Fibroblast of villous mesenchyme (primary cell): ENCODE data around the gene LCLAT1. TPM values are rescaled to one million over a fixed set of nuclear protein-coding genes. Genes with fewer than 3 reads are reported as not detected.
"Not testable (repeated sequence)": the region's sequence is repeated elsewhere in the genome, so short reads cannot be mapped to it uniquely, and the experiment has no call there.

Experiments used
- DNase-seq: peaks from one replicate; pipeline ENCODE4 v3.0.0-alpha.2; 2010; ENCODE audit warnings: low read depth
- H3K4me3 ChIP-seq: 2 replicates; pipeline ENCODE4 v1.5.1; 2011; ENCODE audit warnings: low read depth, mild to moderate bottlenecking, low read length
- total RNA-seq: library from RNA; depleted of rRNA; stranded (reverse); fragments of >200 nt; gene quantifications from 2 replicates; pipeline ENCODE4 v1.2.3, GENCODE V29; 2012
- TF ChIP-seq, protein P1 (sequence below): IDR thresholded peaks from 2 replicates; pipeline ENCODE4 v1.5.1; 2012; ENCODE audit warnings: low read depth, mild to moderate bottlenecking, low read length; ENCODE audit not compliant: insufficient read depth

The LCLAT1 gene
- total RNA-seq, 1 donor = 50.1 TPM

DNA sequence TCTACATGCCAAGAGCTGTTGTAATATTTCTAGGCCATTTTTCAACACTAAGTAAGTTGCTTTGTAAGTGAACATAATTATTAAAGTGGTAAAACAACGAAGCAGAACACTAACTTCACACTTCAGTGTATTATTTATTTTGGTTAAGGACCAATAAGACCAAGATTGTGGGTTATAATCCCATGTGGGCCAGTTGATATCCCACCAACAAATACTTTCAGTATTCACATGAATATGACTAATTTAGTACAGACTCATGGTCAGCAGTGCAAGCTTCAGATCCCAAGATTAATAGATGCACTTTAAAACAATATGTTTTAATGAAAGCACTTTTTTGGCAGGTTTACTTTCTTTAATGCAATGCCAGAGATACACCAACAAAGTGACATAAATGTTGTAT is 154.3 kb downstream of the LCLAT1 start:
- DNase-seq = no peak
- no peak overlapping the region for H3K4me3 ChIP-seq
- TF ChIP-seq, protein P1, sequence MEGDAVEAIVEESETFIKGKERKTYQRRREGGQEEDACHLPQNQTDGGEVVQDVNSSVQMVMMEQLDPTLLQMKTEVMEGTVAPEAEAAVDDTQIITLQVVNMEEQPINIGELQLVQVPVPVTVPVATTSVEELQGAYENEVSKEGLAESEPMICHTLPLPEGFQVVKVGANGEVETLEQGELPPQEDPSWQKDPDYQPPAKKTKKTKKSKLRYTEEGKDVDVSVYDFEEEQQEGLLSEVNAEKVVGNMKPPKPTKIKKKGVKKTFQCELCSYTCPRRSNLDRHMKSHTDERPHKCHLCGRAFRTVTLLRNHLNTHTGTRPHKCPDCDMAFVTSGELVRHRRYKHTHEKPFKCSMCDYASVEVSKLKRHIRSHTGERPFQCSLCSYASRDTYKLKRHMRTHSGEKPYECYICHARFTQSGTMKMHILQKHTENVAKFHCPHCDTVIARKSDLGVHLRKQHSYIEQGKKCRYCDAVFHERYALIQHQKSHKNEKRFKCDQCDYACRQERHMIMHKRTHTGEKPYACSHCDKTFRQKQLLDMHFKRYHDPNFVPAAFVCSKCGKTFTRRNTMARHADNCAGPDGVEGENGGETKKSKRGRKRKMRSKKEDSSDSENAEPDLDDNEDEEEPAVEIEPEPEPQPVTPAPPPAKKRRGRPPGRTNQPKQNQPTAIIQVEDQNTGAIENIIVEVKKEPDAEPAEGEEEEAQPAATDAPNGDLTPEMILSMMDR = no peak

DNA sequence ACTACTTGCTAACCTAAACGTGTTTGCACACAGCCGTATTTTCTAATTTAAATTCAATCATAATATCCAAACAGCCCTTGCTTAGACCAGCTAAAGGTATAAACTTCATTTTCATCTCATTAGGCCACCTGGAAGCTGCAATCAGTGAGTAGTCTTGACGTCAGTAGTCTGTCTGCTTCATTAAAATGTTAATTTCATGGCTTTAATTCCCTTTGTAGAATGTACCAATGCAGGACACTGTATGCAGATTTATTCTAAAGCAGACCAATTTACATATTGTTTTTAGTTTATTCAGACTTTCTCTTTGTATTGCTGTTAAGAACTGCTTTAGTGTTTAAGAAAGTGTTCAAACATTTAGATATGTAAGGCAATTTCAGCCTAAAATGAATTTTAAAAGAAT is 158.2 kb downstream of the LCLAT1 start:
- no peak overlapping the region for H3K4me3 ChIP-seq
- DNase-seq = no peak
- TF ChIP-seq, protein P1 = no peak

DNA sequence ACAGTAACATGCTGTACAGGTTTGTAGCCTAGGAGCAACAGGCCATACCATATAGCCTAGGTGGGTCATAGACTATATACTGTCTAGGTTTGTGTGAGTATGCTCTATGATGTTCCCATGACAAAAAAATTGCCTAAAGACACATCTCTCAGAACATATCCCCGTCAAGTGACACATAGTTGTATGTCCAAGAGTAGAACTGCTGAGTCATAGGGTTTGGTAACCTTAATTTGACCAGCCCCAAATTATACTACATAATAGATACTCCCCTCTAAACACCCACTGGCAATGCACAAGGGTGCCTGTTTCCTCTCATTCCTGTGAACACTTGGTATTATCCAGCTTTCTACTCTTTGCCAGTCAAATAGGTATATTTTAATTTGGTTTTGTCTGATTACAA is 161.6 kb downstream of the LCLAT1 start:
- TF ChIP-seq, protein P1 = no peak
- no peak for DNase-seq
- H3K4me3 ChIP-seq = no peak overlapping the region

DNA sequence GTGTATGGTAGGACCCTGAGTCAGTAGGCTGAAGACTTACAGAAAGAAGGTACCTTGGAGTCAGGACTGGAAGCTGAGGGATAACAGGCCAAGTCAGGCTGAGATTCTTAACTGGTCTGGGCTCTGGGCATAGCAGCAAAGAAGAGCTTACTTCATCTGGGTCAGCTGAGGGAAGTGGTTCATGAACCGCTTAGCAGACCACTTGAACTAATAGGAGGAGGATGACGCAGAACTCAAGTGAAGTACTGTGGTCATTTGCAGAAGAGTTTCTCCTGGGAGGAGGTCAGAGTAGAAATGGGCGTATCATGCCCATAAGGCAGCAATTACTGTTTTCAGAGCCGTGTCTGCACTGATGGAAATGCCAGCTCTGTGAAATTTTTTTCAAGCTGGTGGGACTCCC is 164.5 kb downstream of the LCLAT1 start:
- TF ChIP-seq, protein P1 = no peak
- DNase-seq = no peak

DNA sequence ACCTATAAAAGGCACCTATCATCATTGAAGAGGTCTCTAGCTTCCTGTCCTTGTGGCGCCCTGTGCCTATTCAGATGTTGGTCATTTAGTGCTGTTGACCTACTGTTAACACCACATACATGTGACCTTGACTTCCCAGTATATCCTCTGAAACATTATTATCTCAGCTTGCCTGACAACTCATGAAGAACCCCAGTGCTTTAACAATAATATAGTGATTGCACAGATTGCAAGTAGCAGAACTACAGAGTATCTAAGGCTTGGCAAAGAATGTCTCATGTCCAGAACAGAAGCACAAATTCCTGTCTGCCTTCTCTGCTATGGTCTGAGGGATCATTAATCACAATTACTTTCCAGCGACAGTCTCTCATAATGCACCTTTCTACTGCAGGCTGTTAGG is 165.3 kb downstream of the LCLAT1 start:
- TF ChIP-seq, protein P1 = no peak
- no peak for DNase-seq
- no peak overlapping the region for H3K4me3 ChIP-seq

More for the DNA sequence above, 164.5 kb downstream of the LCLAT1 start:
- no peak overlapping the region for H3K4me3 ChIP-seq

DNA sequence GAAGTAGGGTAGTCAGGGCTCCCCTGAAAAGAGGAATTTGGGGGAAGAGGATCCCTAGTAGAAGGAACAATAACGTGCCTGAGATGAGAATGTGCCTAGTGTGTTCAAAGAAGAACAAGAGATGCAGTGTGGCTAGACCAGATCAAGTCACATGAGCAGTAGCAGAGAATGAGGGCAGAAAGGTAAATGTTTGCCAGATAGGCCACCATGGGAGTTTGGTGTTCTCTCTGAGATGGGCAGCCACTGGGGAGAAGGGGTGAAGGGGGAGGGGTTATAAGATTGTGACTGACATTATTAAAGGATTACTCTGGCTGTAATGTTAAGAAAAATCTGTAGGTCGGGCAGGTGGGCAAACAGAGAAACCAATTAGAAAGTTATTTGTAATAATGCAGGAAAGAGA is 166.0 kb downstream of the LCLAT1 start:
- TF ChIP-seq, protein P1 = no peak
- H3K4me3 ChIP-seq = no peak overlapping the region
- DNase-seq = no peak

DNA sequence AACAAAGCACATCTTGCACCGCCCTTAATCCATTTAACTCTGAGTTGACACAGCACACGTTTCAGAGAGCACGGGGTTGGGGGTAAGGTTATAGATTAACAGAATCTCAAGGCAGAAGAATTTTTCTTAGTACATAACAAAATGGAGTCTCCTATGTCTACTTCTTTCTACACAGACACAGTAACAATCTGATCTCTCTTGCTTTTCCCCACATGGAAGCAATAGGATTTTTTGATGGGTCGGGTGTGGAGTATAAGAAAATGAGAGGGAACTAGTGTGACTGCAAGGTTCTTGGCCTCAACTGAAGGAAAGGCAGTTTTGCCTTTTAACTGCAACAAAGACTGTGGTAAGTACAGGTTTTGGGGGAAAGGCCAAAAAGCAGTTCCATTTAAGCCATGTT is 167.2 kb downstream of the LCLAT1 start:
- H3K4me3 ChIP-seq, DNase-seq: not testable (repeated sequence)
